Upper lobe of left lung (tissue), 6 donors: ENCODE results near the gene ELOVL1. TPM values are rescaled to one million over a fixed set of nuclear protein-coding genes. Genes with fewer than 3 reads are reported as not detected.

Experiments
- ATAC-seq, 2 donors: fragments of 200-7000 bp; cut with Tn5 transposase; one replicate each; pipeline ENCODE4 v1.9.1; 2022; ENCODE audit warnings: mild to moderate bottlenecking in 2 of 2, moderate library complexity in 2 of 2; ENCODE audit not compliant: low FRiP score in 2 of 2
- DNase-seq, 2 donors: peaks; one replicate each; pipeline ENCODE4 v3.0.0-alpha.2; 2019 to 2020
- H3K27ac ChIP-seq, 4 donors: fragments of 200-600 bp; sonication (generic); one replicate each; pipeline ENCODE4 v1.5.1; 2016 to 2019
- H3K27me3 ChIP-seq, 4 donors: fragments of 200-600 bp; sonication (generic); one replicate each; pipeline ENCODE4 v1.5.1; 2017 to 2019
- H3K36me3 ChIP-seq, 4 donors: fragments of 200-600 bp; sonication (generic); one replicate each; pipeline ENCODE4 v1.5.1; 2016 to 2019
- H3K4me1 ChIP-seq, 4 donors: fragments of 200-600 bp; sonication (generic); one replicate each; pipeline ENCODE4 v1.5.1; 2018 to 2019
- H3K4me3 ChIP-seq, 4 donors: fragments of 200-600 bp; sonication (generic); one replicate each; pipeline ENCODE4 v1.5.1; 2017 to 2019; ENCODE audit warnings: mild to moderate bottlenecking in 2 of 4, moderate library complexity in 1 of 4
- H3K9me3 ChIP-seq, 4 donors: fragments of 200-600 bp; sonication (generic); one replicate each; pipeline ENCODE4 v1.5.1; 2018 to 2019
- EP300 ChIP-seq, 4 donors: sonication (generic); formaldehyde crosslinking; IDR thresholded peaks; one replicate each; pipeline ENCODE4 v1.5.1; 2017; ENCODE audit warnings: antibody characterized with exemption in 4 of 4, control low read depth in 2 of 4
- POLR2A ChIP-seq, 4 donors: fragments of 450-650 bp; IDR thresholded peaks; one replicate each; pipeline ENCODE4 v1.5.1; 2016 to 2017; ENCODE audit warnings: antibody characterized with exemption in 4 of 4, mild to moderate bottlenecking in 2 of 4
- POLR2AphosphoS5 ChIP-seq, 2 donors: sonication (generic); formaldehyde crosslinking; IDR thresholded peaks; one replicate each; pipeline ENCODE4 v1.5.1; 2017; ENCODE audit warnings: antibody characterized with exemption in 2 of 2
- WGBS, 2 donors: methylation state at CpG; one replicate each; pipeline ENCODE4 v1.1.5; 2017 to 2018; 5-methylcytosine and 5-hydroxymethylcytosine counted together
- total RNA-seq, 6 donors: library from RNA; depleted of rRNA in 4 of 6; stranded (reverse); fragments of >200 nt in 4 of 6; gene quantifications; one replicate each; pipeline versions ENCODE4 v1.1.0 to v1.2.1, GENCODE V29; 2016 to 2021
- TF ChIP-seq, protein P1 (sequence below), 6 experiments: fragments of 450-650 bp in 4 of 6; fragments of 200-600 bp in 2 of 6; sonication (generic) in 2 of 6; IDR thresholded peaks; one replicate each; pipeline ENCODE4 v1.5.1; 2016 to 2019; ENCODE audit warnings: antibody characterized with exemption in 6 of 6
- donor health status: DM: no; HTN: no; CAD: no; lungs with moderate emphysema.
- donor health status: DM: no; HTN: yes; CAD: no; lungs with severe emphysema.

The ELOVL1 gene
- total RNA-seq, 6 donors from 2014 or later, result 32.5 to 118 (median 72.0) TPM

DNA sequence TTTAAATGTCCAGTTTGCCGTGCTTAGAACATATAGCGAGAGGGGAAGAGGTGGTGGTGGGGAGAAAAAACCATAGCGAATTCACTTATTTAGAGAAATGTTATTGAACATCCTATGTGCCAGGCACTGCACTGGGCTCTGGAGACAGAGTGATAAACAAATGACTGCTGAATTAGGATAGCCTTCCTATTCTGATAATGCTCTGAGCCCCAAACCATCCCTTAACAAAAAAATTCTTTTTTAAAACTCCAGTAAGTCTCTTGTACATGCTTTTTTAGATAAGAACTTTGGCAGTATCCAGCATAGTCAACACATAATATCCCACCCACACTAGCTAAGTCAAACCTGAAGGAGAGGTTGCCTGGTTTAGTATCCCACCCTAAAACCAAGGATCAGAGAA lies 30.4 kb upstream of the ELOVL1 start:
- peaks cover 0 to 11% (median 3%) of the 10 kb centered on the region in 4 donors for H3K4me1 ChIP-seq
- ATAC-seq (no peak), DNase-seq (no peak)
- no peak overlapping the region for H3K27ac ChIP-seq
- H3K4me3 ChIP-seq, result no peak overlapping the region
- peaks cover 0 to 30% (median 1%) of the 10 kb centered on the region in 4 donors for H3K36me3 ChIP-seq
- no peaks in the 10 kb centered on the region for H3K9me3 ChIP-seq
- WGBS, 2 donors, result 93 to 94% methylated on average over 3 of the region's 3 CpGs
- TF ChIP-seq POLR2A (IDR thresholded peaks at IDR 0.05) (no peak), POLR2AphosphoS5 (IDR thresholded peaks at IDR 0.05) (no peak), EP300 (IDR thresholded peaks at IDR 0.05) (no peak)
- TF ChIP-seq, protein P1, sequence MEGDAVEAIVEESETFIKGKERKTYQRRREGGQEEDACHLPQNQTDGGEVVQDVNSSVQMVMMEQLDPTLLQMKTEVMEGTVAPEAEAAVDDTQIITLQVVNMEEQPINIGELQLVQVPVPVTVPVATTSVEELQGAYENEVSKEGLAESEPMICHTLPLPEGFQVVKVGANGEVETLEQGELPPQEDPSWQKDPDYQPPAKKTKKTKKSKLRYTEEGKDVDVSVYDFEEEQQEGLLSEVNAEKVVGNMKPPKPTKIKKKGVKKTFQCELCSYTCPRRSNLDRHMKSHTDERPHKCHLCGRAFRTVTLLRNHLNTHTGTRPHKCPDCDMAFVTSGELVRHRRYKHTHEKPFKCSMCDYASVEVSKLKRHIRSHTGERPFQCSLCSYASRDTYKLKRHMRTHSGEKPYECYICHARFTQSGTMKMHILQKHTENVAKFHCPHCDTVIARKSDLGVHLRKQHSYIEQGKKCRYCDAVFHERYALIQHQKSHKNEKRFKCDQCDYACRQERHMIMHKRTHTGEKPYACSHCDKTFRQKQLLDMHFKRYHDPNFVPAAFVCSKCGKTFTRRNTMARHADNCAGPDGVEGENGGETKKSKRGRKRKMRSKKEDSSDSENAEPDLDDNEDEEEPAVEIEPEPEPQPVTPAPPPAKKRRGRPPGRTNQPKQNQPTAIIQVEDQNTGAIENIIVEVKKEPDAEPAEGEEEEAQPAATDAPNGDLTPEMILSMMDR (IDR thresholded peaks at IDR 0.05), result no peak
- H3K27me3 ChIP-seq, result no peaks in the 10 kb centered on the region

DNA sequence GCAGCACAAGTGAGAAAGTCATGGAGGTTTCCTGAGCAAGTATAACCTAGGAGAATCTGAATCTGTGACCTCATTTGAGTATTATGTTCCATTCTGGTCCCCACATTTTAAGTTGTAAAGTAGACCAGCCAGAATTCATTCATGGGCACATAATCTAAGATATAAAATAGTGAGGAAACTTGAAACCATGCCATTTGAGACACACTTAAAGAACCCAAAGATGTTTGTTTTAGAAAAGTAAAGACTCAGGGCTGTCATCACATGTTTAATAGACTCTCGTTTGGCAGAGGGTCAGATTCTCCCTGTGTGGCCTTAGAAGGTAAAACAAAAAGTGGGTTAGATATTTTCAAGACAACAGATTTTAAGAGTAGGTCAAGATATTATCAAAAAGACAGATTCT lies 28.2 kb upstream of the ELOVL1 start:
- Histone ChIP-seq H3K4me3 (no peak overlapping the region), H3K4me1 (peaks cover 1 to 8% (median 3%) of the 10 kb centered on the region in 4 donors), H3K27me3 (no peaks in the 10 kb centered on the region), H3K9me3 (no peaks in the 10 kb centered on the region), H3K36me3 (peaks cover 0 to 24% (median 0%) of the 10 kb centered on the region in 4 donors), H3K27ac (no peak overlapping the region)
- DNase-seq (no peak), ATAC-seq (no peak)
- TF ChIP-seq, protein P1 (IDR thresholded peaks at IDR 0.05), result no peak
- TF ChIP-seq EP300 (IDR thresholded peaks at IDR 0.05) (no peak), POLR2A (IDR thresholded peaks at IDR 0.05) (no peak), POLR2AphosphoS5 (IDR thresholded peaks at IDR 0.05) (no peak)
- 37 to 67% methylated on average over 1 of the region's 1 CpG for WGBS, 2 donors

DNA sequence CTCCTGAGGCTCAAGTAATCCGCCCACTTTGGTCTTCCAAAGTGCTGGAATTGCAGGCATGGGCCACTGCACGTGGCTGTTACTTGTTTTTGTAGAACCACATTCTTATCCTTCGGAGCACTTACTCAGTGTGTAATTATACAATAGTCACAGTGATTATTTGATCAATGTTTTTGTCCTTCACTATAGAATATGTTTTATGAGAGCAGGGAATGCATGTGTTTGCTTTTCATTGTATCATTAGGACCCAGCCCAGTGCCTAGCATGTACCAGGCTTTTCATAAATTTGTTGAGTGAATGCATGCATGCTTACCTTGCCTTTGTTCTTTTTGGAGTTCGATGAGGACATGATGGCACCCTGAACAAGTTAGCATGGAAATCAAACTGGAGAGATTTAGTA lies 27.7 kb upstream of the ELOVL1 start:
- 74 to 81% methylated on average over 4 of the region's 4 CpGs for WGBS, 2 donors
- TF ChIP-seq, protein P1 (IDR thresholded peaks at IDR 0.05), result no peak
- TF ChIP-seq POLR2A (IDR thresholded peaks at IDR 0.05) (no peak), POLR2AphosphoS5 (IDR thresholded peaks at IDR 0.05) (no peak), EP300 (IDR thresholded peaks at IDR 0.05) (no peak)
- H3K9me3 ChIP-seq, result no peaks in the 10 kb centered on the region
- no peaks in the 10 kb centered on the region for H3K27me3 ChIP-seq
- DNase-seq (no peak), ATAC-seq (no peak)
- no peak overlapping the region for H3K4me3 ChIP-seq
- H3K36me3 ChIP-seq, result peaks cover 0 to 20% (median 0%) of the 10 kb centered on the region in 4 donors
- H3K27ac ChIP-seq, result no peak overlapping the region
- peaks cover 7 to 14% (median 9%) of the 10 kb centered on the region in 4 donors for H3K4me1 ChIP-seq

DNA sequence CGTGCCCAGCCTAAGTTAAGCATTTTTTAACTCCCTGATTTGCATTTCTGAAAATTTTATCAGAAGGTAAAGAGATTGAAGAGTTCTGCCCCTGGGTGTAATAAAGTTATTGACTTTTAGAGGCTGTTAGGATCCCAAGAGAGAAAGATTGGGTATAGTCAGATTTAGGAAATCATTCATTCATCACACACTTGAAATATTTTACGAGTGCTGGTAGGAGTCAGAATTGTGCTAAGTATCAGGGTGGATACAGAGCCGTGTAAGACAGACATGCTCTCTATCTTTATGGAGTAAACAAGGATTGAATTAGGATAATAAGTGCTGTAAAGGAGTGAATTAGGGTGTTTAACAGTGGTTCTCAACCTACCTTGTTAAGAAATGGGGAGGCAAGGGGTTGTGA lies 24.9 kb upstream of the ELOVL1 start:
- peaks cover 22 to 32% (median 26%) of the 10 kb centered on the region in 4 donors for H3K4me1 ChIP-seq
- no peak for DNase-seq
- WGBS, 2 donors, result 63 to 77% methylated on average over 3 of the region's 3 CpGs
- peaks cover 0 to 23% (median 0%) of the 10 kb centered on the region in 4 donors for H3K36me3 ChIP-seq
- H3K27me3 ChIP-seq, result no peaks in the 10 kb centered on the region
- no peak overlapping the region for H3K4me3 ChIP-seq
- ATAC-seq, result no peak
- no peaks in the 10 kb centered on the region for H3K9me3 ChIP-seq
- no peak for TF ChIP-seq POLR2A (IDR thresholded peaks at IDR 0.05)
- no peak for TF ChIP-seq EP300 (IDR thresholded peaks at IDR 0.05)
- TF ChIP-seq POLR2AphosphoS5 (IDR thresholded peaks at IDR 0.05), result no peak
- TF ChIP-seq, protein P1 (IDR thresholded peaks at IDR 0.05), result no peak
- H3K27ac ChIP-seq, result no peak overlapping the region
